ENCODE data around the gene ADCY7. TPM values are rescaled to one million over a fixed set of nuclear protein-coding genes. Genes with fewer than 3 reads are reported as not detected.

ADCY7 gene
- total RNA-seq (2021): 39.3 and 59.5 TPM in 2 replicates
- percentile 53 among the genes with signal in this experiment for Bru-seq, nascent RNA
- percentile 57 among the genes with signal in this experiment for BruChase-seq, experiment 1, labeled RNA remaining after a 2-hour chase
- percentile 68 among the genes with signal in this experiment for BruChase-seq, experiment 2, labeled RNA remaining after a 6-hour chase
- long read RNA-seq, full-length matches to known transcripts: 1 of 12 reads
- long read RNA-seq, partial matches to known transcripts: 4 of 12 reads
- long read RNA-seq, other reads (novel, unspliced or antisense): 7 of 12 reads

DNA sequence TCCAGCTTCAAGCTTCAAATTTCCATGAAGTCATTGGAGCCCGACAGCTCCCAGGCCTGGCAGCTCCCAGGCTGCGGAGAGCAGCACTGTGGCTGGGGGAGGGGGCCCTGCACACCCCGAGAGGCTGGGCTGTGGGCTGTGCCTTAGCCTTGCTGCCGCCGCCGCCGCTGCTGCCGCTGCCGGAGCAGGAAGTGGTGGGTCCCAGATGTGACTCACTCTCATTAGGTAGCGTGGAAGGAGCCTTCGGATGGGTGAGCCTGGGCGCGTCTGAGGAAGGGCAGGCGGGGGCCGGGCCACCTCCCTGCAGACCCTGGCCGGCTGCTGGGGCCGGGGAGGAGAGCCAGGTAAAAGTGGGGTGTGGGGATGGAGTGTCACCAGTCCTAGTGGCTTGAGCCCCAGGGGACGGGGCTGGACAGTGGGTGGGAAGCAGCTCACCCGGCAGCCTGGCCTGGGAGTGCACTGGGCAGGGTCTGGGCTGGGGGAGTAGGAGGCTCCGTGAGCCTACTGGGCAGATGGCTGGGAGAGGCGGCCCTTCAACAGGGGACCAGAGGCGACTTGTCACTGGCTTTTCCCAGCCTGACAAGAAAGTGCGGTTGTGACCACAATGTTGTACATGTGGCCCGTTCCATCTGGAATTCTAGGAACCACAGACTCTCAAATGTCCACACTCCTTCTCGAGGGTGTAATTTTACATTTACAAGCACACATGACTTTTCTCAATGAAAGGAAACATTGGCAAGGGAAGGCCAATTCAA lies at the start of gene ADCY7:
Gene ADCY7, plus strand, starts transcription at position 215 of the 755 bp plus-strand sequence. CDS start 21,629 bp downstream, outside the sequence.
- Histone ChIP-seq H3K36me3 (ENCODE audit: low read depth) (no peaks in the 10 kb centered on the region), H3K79me2 (ENCODE audit: low read depth) (no peaks in the 10 kb centered on the region), H3K27me3 (ENCODE audit: insufficient read depth, low read depth) (no peaks in the 10 kb centered on the region), H3K4me1 (replicated peaks; ENCODE audit: insufficient read depth) (peaks cover 35% of the 10 kb centered on the region), H3F3A (ENCODE audit: insufficient read depth, low read depth) (peaks cover 19% of the 10 kb centered on the region; the same call in 1 of the 2 replicates), H3K9me2 (ENCODE audit: insufficient read depth) (no peaks in the 10 kb centered on the region), H2AFZ (peak within 1 kb of the TSS; percentile 66), H4K20me1 (ENCODE audit: insufficient read depth) (no peaks in the 10 kb centered on the region), H3K27ac (0 out of 2 replicates have a peak within 1 kb of the TSS, but pooled peaks have one; percentile 30), H3K4me2 (peak within 1 kb of the TSS; percentile 76), H3K9me3 (ENCODE audit: insufficient read depth, low read depth) (no peaks in the 10 kb centered on the region), H3K4me3 (peak within 1 kb of the TSS; percentile 43; the same call in 1 of the 2 replicates)
- BruUV-seq (replicated peaks): no TSS peak
- DNase-seq: peak; percentile 66 to 77
- intact Hi-C loops (cut with micrococcal nuclease; ENCODE audit: unreplicated experiment): no loop called here
- POLR2A ChIA-PET (ENCODE audit: unreplicated experiment): interaction anchor here (0.6 kb wide), 1 partner anchor 396 kb away, joined by 3 read pairs; no protein-coding TSS in a partner anchor
- TF ChIP-seq, protein P1, sequence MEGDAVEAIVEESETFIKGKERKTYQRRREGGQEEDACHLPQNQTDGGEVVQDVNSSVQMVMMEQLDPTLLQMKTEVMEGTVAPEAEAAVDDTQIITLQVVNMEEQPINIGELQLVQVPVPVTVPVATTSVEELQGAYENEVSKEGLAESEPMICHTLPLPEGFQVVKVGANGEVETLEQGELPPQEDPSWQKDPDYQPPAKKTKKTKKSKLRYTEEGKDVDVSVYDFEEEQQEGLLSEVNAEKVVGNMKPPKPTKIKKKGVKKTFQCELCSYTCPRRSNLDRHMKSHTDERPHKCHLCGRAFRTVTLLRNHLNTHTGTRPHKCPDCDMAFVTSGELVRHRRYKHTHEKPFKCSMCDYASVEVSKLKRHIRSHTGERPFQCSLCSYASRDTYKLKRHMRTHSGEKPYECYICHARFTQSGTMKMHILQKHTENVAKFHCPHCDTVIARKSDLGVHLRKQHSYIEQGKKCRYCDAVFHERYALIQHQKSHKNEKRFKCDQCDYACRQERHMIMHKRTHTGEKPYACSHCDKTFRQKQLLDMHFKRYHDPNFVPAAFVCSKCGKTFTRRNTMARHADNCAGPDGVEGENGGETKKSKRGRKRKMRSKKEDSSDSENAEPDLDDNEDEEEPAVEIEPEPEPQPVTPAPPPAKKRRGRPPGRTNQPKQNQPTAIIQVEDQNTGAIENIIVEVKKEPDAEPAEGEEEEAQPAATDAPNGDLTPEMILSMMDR (conservative IDR thresholded peaks at IDR 0.05): no peak
- TF ChIP-seq EZH2 (IDR thresholded peaks at IDR 0.05; ENCODE audit: low read depth): no peak
- CTCF ChIA-PET: interaction anchor here (0.6 to 0.7 kb wide), 3 partner anchors 11 to 1574 kb away, joined by 3 to 6 read pairs (median 3); no protein-coding TSS in a partner anchor

DNA sequence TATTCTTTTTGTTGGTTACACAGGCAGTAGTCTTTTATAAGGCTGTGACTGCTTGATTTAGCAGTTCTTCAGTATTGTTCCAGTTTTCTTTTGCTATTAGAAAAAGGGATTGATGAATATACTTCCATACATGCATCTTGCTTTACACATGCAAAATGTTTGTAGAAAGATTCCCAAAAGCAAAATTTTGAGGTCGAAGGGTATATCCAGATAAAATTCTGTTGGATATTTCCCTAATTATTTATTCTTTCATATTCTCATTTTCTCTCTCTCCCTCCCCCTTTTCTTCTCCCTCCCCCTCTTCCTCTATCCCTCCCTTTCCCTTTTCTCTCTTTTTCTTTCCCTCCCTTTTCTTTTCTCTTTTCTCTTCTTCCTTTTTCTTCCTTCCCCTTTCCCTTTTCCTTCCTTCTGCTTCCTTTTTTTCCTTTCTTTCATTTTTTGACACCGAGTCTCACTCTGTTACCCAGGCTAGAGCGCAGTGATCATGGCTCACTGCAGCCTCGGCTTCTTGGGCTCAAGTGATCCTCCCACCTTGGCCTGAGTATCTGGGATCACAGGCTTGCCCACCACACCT lies 46.9 kb upstream of the ADCY7 start:
- Histone ChIP-seq H3K36me3 (ENCODE audit: low read depth) (peaks cover 16% of the 10 kb centered on the region; the same call in 1 of the 2 replicates), H3K4me3 (no peak overlapping the region), H2AFZ (no peak overlapping the region), H3K9me2 (ENCODE audit: insufficient read depth) (no peaks in the 10 kb centered on the region), H4K20me1 (ENCODE audit: insufficient read depth) (no peaks in the 10 kb centered on the region), H3K4me2 (no peak overlapping the region), H3K27me3 (ENCODE audit: insufficient read depth, low read depth) (no peaks in the 10 kb centered on the region), H3K27ac (no peak overlapping the region), H3K9me3 (ENCODE audit: insufficient read depth, low read depth) (no peaks in the 10 kb centered on the region), H3F3A (ENCODE audit: insufficient read depth, low read depth) (no peaks in the 10 kb centered on the region), H3K4me1 (replicated peaks; ENCODE audit: insufficient read depth) (no peaks in the 10 kb centered on the region), H3K79me2 (ENCODE audit: low read depth) (no peaks in the 10 kb centered on the region)
- DNase-seq: no peak
- no peak for TF ChIP-seq EZH2 (IDR thresholded peaks at IDR 0.05; ENCODE audit: low read depth)
- TF ChIP-seq, protein P1 (conservative IDR thresholded peaks at IDR 0.05): no peak
- no TSS peak for BruUV-seq (replicated peaks)
- ChIA-PET CTCF (no interaction called here), POLR2A (ENCODE audit: unreplicated experiment) (no interaction called here)
- intact Hi-C loops (cut with micrococcal nuclease; ENCODE audit: unreplicated experiment): loop anchor here (10.0 kb wide), 1 partner anchor 105 kb away; no protein-coding TSS in a partner anchor

DNA sequence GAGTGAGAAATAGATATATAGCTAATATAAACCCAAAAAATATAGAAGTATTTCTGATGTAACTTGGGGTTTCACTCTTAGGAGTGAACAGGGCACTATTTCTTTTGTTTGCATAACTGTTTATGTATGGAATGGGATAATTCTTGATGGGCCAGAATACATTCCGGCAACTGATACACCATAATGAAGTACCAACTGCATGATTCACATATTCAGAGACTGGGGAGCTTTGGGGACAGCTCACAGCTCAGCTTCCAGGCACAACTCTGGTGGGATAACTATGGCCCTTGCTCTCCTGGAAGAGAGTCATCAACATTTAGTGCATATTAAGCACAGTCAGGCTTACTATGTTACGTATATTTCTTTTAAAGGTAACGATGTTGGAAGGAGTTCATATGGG lies 42.1 kb upstream of the ADCY7 start:
- Histone ChIP-seq H3K4me3 (no peak overlapping the region), H3K36me3 (ENCODE audit: low read depth) (peaks cover 4% of the 10 kb centered on the region; the same call in 1 of the 2 replicates), H3K27ac (no peak overlapping the region), H3K4me2 (no peak overlapping the region), H3F3A (ENCODE audit: insufficient read depth, low read depth) (no peaks in the 10 kb centered on the region), H3K27me3 (ENCODE audit: insufficient read depth, low read depth) (no peaks in the 10 kb centered on the region), H2AFZ (no peak overlapping the region), H3K9me2 (ENCODE audit: insufficient read depth) (no peaks in the 10 kb centered on the region), H3K79me2 (ENCODE audit: low read depth) (no peaks in the 10 kb centered on the region), H3K9me3 (ENCODE audit: insufficient read depth, low read depth) (no peaks in the 10 kb centered on the region), H4K20me1 (ENCODE audit: insufficient read depth) (no peaks in the 10 kb centered on the region), H3K4me1 (replicated peaks; ENCODE audit: insufficient read depth) (no peaks in the 10 kb centered on the region)
- no peak for DNase-seq
- POLR2A ChIA-PET (ENCODE audit: unreplicated experiment): interaction anchor here (0.6 kb wide), 1 partner anchor 129 kb away, joined by 4 read pairs; no protein-coding TSS in a partner anchor
- CTCF ChIA-PET: no interaction called here
- TF ChIP-seq, protein P1 (conservative IDR thresholded peaks at IDR 0.05): no peak
- no peak for TF ChIP-seq EZH2 (IDR thresholded peaks at IDR 0.05; ENCODE audit: low read depth)
- BruUV-seq (replicated peaks): no TSS peak
- intact Hi-C loops (cut with micrococcal nuclease; ENCODE audit: unreplicated experiment): no loop called here
